Epithelial cell of esophagus (primary cell): Measurements from ENCODE around the gene LRTM2.

Experiments
- DNase-seq: peaks from one replicate; pipeline ENCODE4 v3.0.0; 2010; ENCODE audit warnings: low read depth
- H3K4me3 ChIP-seq: 2 replicates; pipeline ENCODE4 v1.5.1; 2011; ENCODE audit warnings: mild to moderate bottlenecking, low read length, control low read depth
- TF ChIP-seq, protein P1 (sequence below): IDR thresholded peaks from 2 replicates; pipeline ENCODE4 v1.5.1; 2011; ENCODE audit warnings: low read depth, mild to moderate bottlenecking, low read length, control low read depth, inconsistent platforms; ENCODE audit not compliant: insufficient read depth; ENCODE audit errors: missing control alignments

The LRTM2 gene

GRCh38 chr12:1794440-1795090 lies 25.8 kb upstream of the LRTM2 start:
- no peak for DNase-seq

DNA sequence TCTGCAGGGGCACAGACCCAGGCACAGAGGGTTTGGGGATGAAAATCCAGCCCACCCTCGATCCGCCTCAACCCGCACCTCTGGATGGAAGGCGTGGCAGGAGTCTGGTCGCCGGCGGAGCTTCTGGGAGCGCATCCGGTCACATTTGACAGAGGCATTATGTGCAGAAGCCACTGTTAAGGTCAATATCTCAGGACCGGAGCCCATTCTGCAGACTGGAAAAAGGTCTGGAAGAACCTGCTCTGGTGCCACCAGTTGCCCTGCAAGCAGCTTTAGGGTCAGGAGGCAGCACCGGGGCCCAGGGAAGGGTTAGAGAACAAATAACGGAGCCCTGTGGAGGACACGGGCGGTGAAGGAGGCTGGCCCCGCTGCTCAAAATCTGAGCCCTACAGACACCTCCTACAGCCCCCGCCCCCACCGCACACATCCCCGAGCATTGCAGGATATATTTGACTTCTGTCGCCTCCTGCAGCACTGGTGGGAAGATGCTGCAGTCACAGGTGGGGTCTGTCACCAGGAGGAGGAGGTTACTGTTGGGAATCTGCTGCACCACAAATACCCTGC lies 25.1 kb upstream of the LRTM2 start:
- TF ChIP-seq, protein P1, sequence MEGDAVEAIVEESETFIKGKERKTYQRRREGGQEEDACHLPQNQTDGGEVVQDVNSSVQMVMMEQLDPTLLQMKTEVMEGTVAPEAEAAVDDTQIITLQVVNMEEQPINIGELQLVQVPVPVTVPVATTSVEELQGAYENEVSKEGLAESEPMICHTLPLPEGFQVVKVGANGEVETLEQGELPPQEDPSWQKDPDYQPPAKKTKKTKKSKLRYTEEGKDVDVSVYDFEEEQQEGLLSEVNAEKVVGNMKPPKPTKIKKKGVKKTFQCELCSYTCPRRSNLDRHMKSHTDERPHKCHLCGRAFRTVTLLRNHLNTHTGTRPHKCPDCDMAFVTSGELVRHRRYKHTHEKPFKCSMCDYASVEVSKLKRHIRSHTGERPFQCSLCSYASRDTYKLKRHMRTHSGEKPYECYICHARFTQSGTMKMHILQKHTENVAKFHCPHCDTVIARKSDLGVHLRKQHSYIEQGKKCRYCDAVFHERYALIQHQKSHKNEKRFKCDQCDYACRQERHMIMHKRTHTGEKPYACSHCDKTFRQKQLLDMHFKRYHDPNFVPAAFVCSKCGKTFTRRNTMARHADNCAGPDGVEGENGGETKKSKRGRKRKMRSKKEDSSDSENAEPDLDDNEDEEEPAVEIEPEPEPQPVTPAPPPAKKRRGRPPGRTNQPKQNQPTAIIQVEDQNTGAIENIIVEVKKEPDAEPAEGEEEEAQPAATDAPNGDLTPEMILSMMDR: no peak
- no peak overlapping the region for H3K4me3 ChIP-seq
- DNase-seq: no peak

More at GRCh38 chr12:1794440-1795090, 25.8 kb upstream of the LRTM2 start:
- TF ChIP-seq, protein P1: no peak
- no peak overlapping the region for H3K4me3 ChIP-seq

DNA sequence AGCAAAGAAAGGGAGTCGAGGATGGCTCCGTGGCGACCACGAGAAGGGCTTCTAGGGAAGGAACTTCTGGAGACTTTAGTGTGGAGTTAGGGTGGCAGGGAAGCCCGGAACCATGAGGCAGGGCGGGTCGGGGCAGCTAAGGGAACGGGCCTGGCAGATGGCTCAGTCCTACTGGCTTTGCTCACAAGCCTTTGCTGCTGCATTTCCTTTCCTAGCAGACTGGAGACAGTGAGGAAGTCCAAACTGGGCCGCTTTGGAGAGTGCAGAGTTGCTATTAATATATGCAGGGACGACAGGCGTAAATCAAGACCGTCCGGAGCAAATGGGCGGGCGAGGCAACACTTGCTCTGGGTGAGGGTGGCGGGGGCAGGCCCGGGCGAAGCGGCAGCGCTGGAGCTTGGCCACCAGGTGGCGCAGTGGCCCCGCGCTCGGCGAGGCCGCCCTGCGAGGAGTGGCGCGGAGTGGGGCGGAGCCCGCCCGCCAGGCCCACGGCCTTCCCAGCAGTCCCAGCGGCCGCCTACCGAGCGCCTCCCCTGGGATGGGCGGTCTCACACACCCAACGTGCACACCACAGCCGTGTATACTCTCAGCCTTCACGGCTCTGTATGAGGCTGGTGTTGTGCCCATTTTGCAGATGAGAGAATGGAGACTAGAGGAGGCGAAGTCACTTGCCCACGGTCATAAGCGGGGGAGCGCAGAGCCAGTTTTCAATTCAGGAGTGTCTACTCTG lies 24.4 kb upstream of the LRTM2 start:
- peak overlapping the region; percentile 52 for H3K4me3 ChIP-seq
- peak; percentile 91 for DNase-seq
- TF ChIP-seq, protein P1: peak; percentile 50

- DNase-seq: peak; percentile 21
Observed at GRCh38 chr12:1796515-1797010, 23.8 kb upstream of the LRTM2 start.

GRCh38 chr12:1797011-1797901 lies 23.1 kb upstream of the LRTM2 start:
- no peak for DNase-seq
- TF ChIP-seq, protein P1: no peak

More at GRCh38 chr12:1796515-1797010, 23.8 kb upstream of the LRTM2 start:
- TF ChIP-seq, protein P1: no peak
- H3K4me3 ChIP-seq: peak overlapping the region; percentile 52

GRCh38 chr12:1797991-1798640 lies 22.2 kb upstream of the LRTM2 start:
- TF ChIP-seq, protein P1: no peak
- DNase-seq: no peak
- H3K4me3 ChIP-seq: no peak overlapping the region

More at GRCh38 chr12:1797011-1797901, 23.1 kb upstream of the LRTM2 start:
- H3K4me3 ChIP-seq: peak overlapping the region; percentile 52
